IMR-90 (cell line): ENCODE measurements around the gene SLC25A24. TPM values are rescaled to one million over a fixed set of nuclear protein-coding genes. Genes with fewer than 3 reads are reported as not detected.

ENCODE experiments used
- ATAC-seq: fragments of 200-7000 bp; cut with Tn5 transposase; 2 replicates; pipeline ENCODE4 v1.9.1; 2020; ENCODE audit warnings: low read depth, mild to moderate bottlenecking, moderate library complexity
- BruUV-seq: library from RNA; stranded (reverse); fragments of 400-500 nt; replicated peaks from 2 replicates; lab custom pipeline; 2021; lab: Mats Ljungman, UMichigan
- CTCF ChIA-PET: fragments of 300-600 bp; formaldehyde crosslinking; extraction: SDS; loops from one replicate; lab custom pipeline; 2021; ENCODE audit warnings: antibody characterized with exemption; lab: Yijun Ruan, JAX
- POLR2A ChIA-PET: fragments of 300-600 bp; sonication (Branson Sonifier 250); formaldehyde crosslinking; loops from one replicate; lab custom pipeline; 2022; ENCODE audit warnings: antibody characterized with exemption; ENCODE audit not compliant: unreplicated experiment; lab: Charles Lee
- DNase-seq: peaks from one replicate; pipeline ENCODE4 v3.0.0; 2013
- H2AFZ ChIP-seq: replicated peaks from 2 replicates; pipeline ENCODE3; 2013; ENCODE audit warnings: low read length, mild to moderate bottlenecking; ENCODE audit not compliant: poor library complexity
- H2AK5ac ChIP-seq: 2 replicates; pipeline ENCODE4 v1.6.1; 2013; ENCODE audit warnings: low read depth, low read length, inconsistent platforms
- H2AK9ac ChIP-seq: replicated peaks from 2 replicates; pipeline ENCODE3; 2013; ENCODE audit warnings: mild to moderate bottlenecking, low read depth, low read length, moderate library complexity; ENCODE audit not compliant: poor library complexity
- H2BK120ac ChIP-seq: 2 replicates; pipeline ENCODE4 v1.6.1; 2013; ENCODE audit warnings: low read depth, low read length, inconsistent platforms
- H2BK15ac ChIP-seq: 3 replicates; pipeline ENCODE4 v1.6.1; 2013; ENCODE audit warnings: low read depth, low read length, inconsistent platforms
- H2BK20ac ChIP-seq: 2 replicates; pipeline ENCODE4 v1.6.1; 2013; ENCODE audit warnings: low read depth, mild to moderate bottlenecking, inconsistent platforms, low read length, moderate library complexity
- H2BK5ac ChIP-seq: 2 replicates; pipeline ENCODE4 v1.6.1; 2013; ENCODE audit warnings: mild to moderate bottlenecking, low read depth, low read length, inconsistent platforms; ENCODE audit not compliant: poor library complexity, severe bottlenecking
- H3K14ac ChIP-seq: replicated peaks from 2 replicates; pipeline ENCODE4 v1.6.1; 2013; ENCODE audit warnings: low read depth, low read length, inconsistent platforms
- H3K18ac ChIP-seq: 2 replicates; pipeline ENCODE4 v1.6.1; 2013; ENCODE audit warnings: low read depth, low read length, control low read depth
- H3K23ac ChIP-seq: 2 replicates; pipeline ENCODE4 v1.6.1; 2013; ENCODE audit warnings: low read depth, low read length, inconsistent platforms
- H3K27ac ChIP-seq: 2 replicates; pipeline ENCODE4 v1.5.1; 2013; ENCODE audit warnings: mild to moderate bottlenecking, control low read depth, low read length; ENCODE audit not compliant: insufficient read depth
- H3K27me3 ChIP-seq: 2 replicates; pipeline ENCODE4 v1.6.1; 2013; ENCODE audit warnings: low read length; ENCODE audit not compliant: control insufficient read depth, insufficient read depth
- H3K36me3 ChIP-seq: 2 replicates; pipeline ENCODE4 v1.6.1; 2013; ENCODE audit warnings: low read length, mixed read lengths; ENCODE audit not compliant: control insufficient read depth, insufficient read depth
- H3K4ac ChIP-seq: 2 replicates; pipeline ENCODE4 v1.6.1; 2013; ENCODE audit warnings: low read depth, low read length, inconsistent platforms
- H3K4me1 ChIP-seq: 2 replicates; pipeline ENCODE4 v1.6.1; 2013; ENCODE audit warnings: low read length, mixed read lengths; ENCODE audit not compliant: control insufficient read depth, insufficient read depth
- H3K4me2 ChIP-seq: 2 replicates; pipeline ENCODE4 v1.6.1; 2013; ENCODE audit warnings: low read depth, mild to moderate bottlenecking, control low read depth, low read length, moderate library complexity
- H3K4me3 ChIP-seq: 2 replicates; pipeline ENCODE4 v1.5.1; 2013; ENCODE audit warnings: low read depth, mild to moderate bottlenecking, control low read depth, low read length, moderate library complexity; ENCODE audit not compliant: insufficient read depth
- H3K56ac ChIP-seq: 2 replicates; pipeline ENCODE4 v1.6.1; 2013; ENCODE audit warnings: low read length, inconsistent platforms; ENCODE audit not compliant: insufficient read depth; ENCODE audit errors: extremely low read depth
- H3K79me1 ChIP-seq, 2 experiments: 2 replicates each; pipeline ENCODE4 v1.6.1; 2013; ENCODE audit warnings: low read length in 2 of 2, inconsistent platforms in 1 of 2, low read depth in 1 of 2
- H3K9ac ChIP-seq: 2 replicates; pipeline ENCODE4 v1.6.1; 2013; ENCODE audit warnings: low read depth, low read length, control low read depth
- H3K9me1 ChIP-seq: 2 replicates; pipeline ENCODE4 v1.6.1; 2013; ENCODE audit warnings: low read length, inconsistent platforms; ENCODE audit not compliant: insufficient read depth
- H3K9me3 ChIP-seq: 2 replicates; pipeline ENCODE4 v1.6.1; 2013; ENCODE audit warnings: low read length; ENCODE audit not compliant: control insufficient read depth, insufficient read depth
- H4K20me1 ChIP-seq: 2 replicates; pipeline ENCODE4 v1.6.1; 2013; ENCODE audit warnings: low read length, inconsistent platforms; ENCODE audit not compliant: insufficient read depth
- H4K5ac ChIP-seq: 2 replicates; pipeline ENCODE4 v1.6.1; 2013; ENCODE audit warnings: mild to moderate bottlenecking, low read depth, low read length, control low read depth
- H4K8ac ChIP-seq, 2 experiments: 2 replicates each; pipeline ENCODE4 v1.6.1; 2013; ENCODE audit warnings: low read depth in 2 of 2, low read length in 2 of 2, control low read depth in 1 of 2, inconsistent platforms in 1 of 2
- H4K91ac ChIP-seq: 2 replicates; pipeline ENCODE4 v1.6.1; 2013; ENCODE audit warnings: low read depth, low read length, inconsistent platforms; ENCODE audit not compliant: insufficient read depth
- BHLHE40 ChIP-seq: fragments of 150-350 bp; IDR thresholded peaks from 2 replicates; pipeline ENCODE4 v1.6.1; 2016; ENCODE audit warnings: mild to moderate bottlenecking, low read depth, low read length
- CEBPB ChIP-seq: IDR thresholded peaks from 2 replicates; pipeline ENCODE4 v1.6.1; 2012; ENCODE audit warnings: low read depth, low read length, improper control_type of control experiment
- CHD1 ChIP-seq: IDR thresholded peaks from 2 replicates; pipeline ENCODE4 v1.6.1; 2012; ENCODE audit warnings: low read depth, low read length, improper control_type of control experiment
- CTCF ChIP-seq: conservative IDR thresholded peaks from 2 replicates; pipeline ENCODE4 v1.5.1; 2012; ENCODE audit warnings: mild to moderate bottlenecking, low read depth, low read length, improper control_type of control experiment
- FOS ChIP-seq: fragments of 150-350 bp; IDR thresholded peaks from 2 replicates; pipeline ENCODE4 v1.6.1; 2016; ENCODE audit warnings: low read depth, low read length
- MAFK ChIP-seq: IDR thresholded peaks from 2 replicates; pipeline ENCODE4 v1.6.1; 2012; ENCODE audit warnings: low read depth, low read length, improper control_type of control experiment
- MAZ ChIP-seq: IDR thresholded peaks from 2 replicates; pipeline ENCODE4 v1.6.1; 2012; ENCODE audit warnings: low read depth, mild to moderate bottlenecking, low read length, improper control_type of control experiment, moderate library complexity, borderline replicate concordance
- MXI1 ChIP-seq: IDR thresholded peaks from 2 replicates; pipeline ENCODE4 v1.6.1; 2012; ENCODE audit warnings: low read depth, mild to moderate bottlenecking, low read length, moderate library complexity, borderline replicate concordance
- NFE2L2 ChIP-seq: fragments of 150-350 bp; IDR thresholded peaks from 2 replicates; pipeline ENCODE4 v1.6.1; 2016; ENCODE audit warnings: low read depth, mild to moderate bottlenecking, low read length
- POLR2A ChIP-seq: IDR thresholded peaks from 2 replicates; pipeline ENCODE4 v1.6.1; 2012; ENCODE audit warnings: mild to moderate bottlenecking, low read depth, low read length
- RAD21 ChIP-seq: IDR thresholded peaks from 2 replicates; pipeline ENCODE4 v1.6.1; 2012; ENCODE audit warnings: low read length, improper control_type of control experiment
- RCOR1 ChIP-seq: IDR thresholded peaks from 2 replicates; pipeline ENCODE4 v1.6.1; 2012; ENCODE audit warnings: mild to moderate bottlenecking, low read length, improper control_type of control experiment; ENCODE audit not compliant: insufficient replicate concordance
- RFX5 ChIP-seq: IDR thresholded peaks from 2 replicates; pipeline ENCODE4 v1.8.0; 2012; ENCODE audit warnings: low read depth, mild to moderate bottlenecking, low read length, moderate library complexity
- SMC3 ChIP-seq: fragments of 150-350 bp; IDR thresholded peaks from 2 replicates; pipeline ENCODE4 v1.6.1; 2016; ENCODE audit warnings: low read depth, mild to moderate bottlenecking, antibody characterized with exemption, low read length, moderate library complexity
- USF2 ChIP-seq: fragments of 150-350 bp; IDR thresholded peaks from 2 replicates; pipeline ENCODE4 v1.6.1; 2017; ENCODE audit warnings: mild to moderate bottlenecking, antibody characterized with exemption, low read length, low read depth
- WGBS, 2 experiments: methylation state at CpG; one replicate each; pipeline versions ENCODE4 v1.1.5 to v1.1.7; 2013; ENCODE audit warnings: missing lambda C conversion rate in 2 of 2; ENCODE audit not compliant: insufficient read length in 1 of 2; ENCODE audit errors: extremely low coverage in 2 of 2; 5-methylcytosine and 5-hydroxymethylcytosine counted together
- dilution Hi-C: fragments of 300-500 bp; cut with HindIII; formaldehyde crosslinking; loops from one replicate; pipeline ENCODE4 v1.14.3; 2018; ENCODE audit warnings: low sequenced_read_pairs; ENCODE audit not compliant: unreplicated experiment
- in situ Hi-C: fragments of 300-500 bp; cut with MboI; formaldehyde crosslinking; loops from 3 replicates; pipeline ENCODE4 v1.14.3; 2019; ENCODE audit warnings: low sequenced_read_pairs, inconsistent platforms, mixed read lengths
- intact Hi-C: fragments of 100-400 bp; cut with micrococcal nuclease; formaldehyde crosslinking; loops from 2 replicates; pipeline ENCODE4 v1.10.0; 2022
- polyA plus RNA-seq, 3 experiments: library from polyadenylated mRNA; depleted of rRNA; stranded (reverse); fragments of >200 nt; gene quantifications; 2 replicates each; pipeline ENCODE4 v1.2.3, GENCODE V29; 2012; ENCODE audit warnings: low replicate concordance in 1 of 3
- total RNA-seq: library from RNA; depleted of rRNA; stranded (reverse); fragments of >200 nt; gene quantifications from 2 replicates; pipeline ENCODE4 v1.2.3, GENCODE V29; 2012
- TF ChIP-seq, protein P1 (sequence below): fragments of 150-350 bp; IDR thresholded peaks from 2 replicates; pipeline ENCODE4 v1.6.1; 2016; ENCODE audit warnings: low read depth, mild to moderate bottlenecking, low read length, moderate library complexity, borderline replicate concordance

SLC25A24 gene
- total and polyA plus RNA-seq, 2 of the 4 experiments (the other 2 are of a cell fraction) = 19.4 to 20.4 TPM

- TF ChIP-seq, protein P1, sequence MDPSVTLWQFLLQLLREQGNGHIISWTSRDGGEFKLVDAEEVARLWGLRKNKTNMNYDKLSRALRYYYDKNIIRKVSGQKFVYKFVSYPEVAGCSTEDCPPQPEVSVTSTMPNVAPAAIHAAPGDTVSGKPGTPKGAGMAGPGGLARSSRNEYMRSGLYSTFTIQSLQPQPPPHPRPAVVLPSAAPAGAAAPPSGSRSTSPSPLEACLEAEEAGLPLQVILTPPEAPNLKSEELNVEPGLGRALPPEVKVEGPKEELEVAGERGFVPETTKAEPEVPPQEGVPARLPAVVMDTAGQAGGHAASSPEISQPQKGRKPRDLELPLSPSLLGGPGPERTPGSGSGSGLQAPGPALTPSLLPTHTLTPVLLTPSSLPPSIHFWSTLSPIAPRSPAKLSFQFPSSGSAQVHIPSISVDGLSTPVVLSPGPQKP = no peak
- TF ChIP-seq MAZ (no peak), RAD21 (no peak), NFE2L2 (no peak), SMC3 (no peak), RCOR1 (no peak), MXI1 (no peak), RFX5 (no peak), USF2 (no peak), POLR2A (no peak), MAFK (no peak), CHD1 (no peak), FOS (no peak), CEBPB (no peak), CTCF (no peak), BHLHE40 (no peak)
- DNase-seq = no peak
- Histone ChIP-seq H3K23ac (no peak overlapping the region), H4K5ac (no peak overlapping the region), H2AK9ac (no peak overlapping the region), H3K27me3 (no peaks in the 10 kb centered on the region), H2BK20ac (no peak overlapping the region), H4K20me1 (peaks cover 6% of the 10 kb centered on the region), H3K4ac (no peak overlapping the region), H3K4me2 (no peak overlapping the region), H3K56ac (no peak overlapping the region), H4K8ac (no peak overlapping the region), H3K4me3 (no peak overlapping the region), H3K4me1 (peaks cover 3% of the 10 kb centered on the region), H2BK5ac (no peak overlapping the region), H2BK15ac (no peak overlapping the region), H3K27ac (no peak overlapping the region), H3K79me1 (no peaks in the 10 kb centered on the region), H3K14ac (no peak overlapping the region), H4K91ac (no peak overlapping the region), H2AK5ac (no peak overlapping the region), H3K9ac (no peak overlapping the region), H2BK120ac (no peak overlapping the region), H3K18ac (no peak overlapping the region), H2AFZ (no peak overlapping the region), H3K36me3 (peaks cover 8% of the 10 kb centered on the region), H3K9me3 (no peaks in the 10 kb centered on the region), H3K9me1 (peaks cover 9% of the 10 kb centered on the region)
- dilution Hi-C loops (no loop called here), in situ Hi-C loops (loop anchor here (5.0 kb wide), 1 partner anchor 343 kb away; no protein-coding TSS in a partner anchor), intact Hi-C loops (no loop called here)
- CTCF ChIA-PET = no interaction called here
- ATAC-seq = no peak
- POLR2A ChIA-PET = no interaction called here
- BruUV-seq = no TSS peak
- WGBS, 2 experiments = no CpG with 5 or more reads among the region's 4 CpGs
Observed at GRCh38 chr1:108129999-108130398, 70.1 kb downstream of the SLC25A24 start.
